Parathyroid adenoma (tissue), 2 donors: ENCODE data around the gene SPEM2.
A peak's percentile ranks its signal among the peaks of the same experiment; 100 is the strongest.

Source experiments
- H2AFZ ChIP-seq: fragments of 300-600 bp; sonication (generic); one replicate; pipeline ENCODE4 v1.7.0; 2017; ENCODE audit warnings: antibody characterized with exemption, mild to moderate bottlenecking
- H3K27ac ChIP-seq: fragments of 300-600 bp; sonication (generic); one replicate; pipeline ENCODE4 v1.7.0; 2017
- H3K27me3 ChIP-seq: fragments of 300-600 bp; sonication (generic); one replicate; pipeline ENCODE4 v1.7.0; 2017; ENCODE audit warnings: low read length; ENCODE audit not compliant: control insufficient read depth, insufficient read depth
- H3K36me3 ChIP-seq: fragments of 300-600 bp; sonication (generic); one replicate; pipeline ENCODE4 v1.7.0; 2017; ENCODE audit warnings: low read length; ENCODE audit not compliant: control insufficient read depth, insufficient read depth
- H3K4me1 ChIP-seq: fragments of 300-600 bp; sonication (generic); one replicate; pipeline ENCODE4 v1.7.0; 2017; ENCODE audit warnings: control low read depth
- H3K4me2 ChIP-seq: fragments of 300-600 bp; sonication (generic); one replicate; pipeline ENCODE4 v1.7.0; 2017; ENCODE audit warnings: low read length
- H3K4me3 ChIP-seq: fragments of 300-600 bp; sonication (generic); one replicate; pipeline ENCODE4 v1.7.0; 2017; ENCODE audit warnings: low read depth, low read length
- H3K79me2 ChIP-seq: fragments of 300-600 bp; sonication (generic); one replicate; pipeline ENCODE4 v1.7.0; 2017; ENCODE audit warnings: control low read depth
- H3K9ac ChIP-seq: fragments of 300-600 bp; sonication (generic); one replicate; pipeline ENCODE4 v1.7.0; 2017; ENCODE audit warnings: mild to moderate bottlenecking
- H3K9me3 ChIP-seq: fragments of 300-600 bp; sonication (generic); one replicate; pipeline ENCODE4 v1.7.0; 2017; ENCODE audit warnings: low read length; ENCODE audit not compliant: control insufficient read depth
- TF ChIP-seq, protein P1 (sequence below): fragments of 300-600 bp; sonication (generic); IDR thresholded peaks from one replicate; pipeline ENCODE4 v1.7.0; 2017; ENCODE audit warnings: antibody characterized with exemption, mild to moderate bottlenecking
- donor health status: primary hyperparathyroidism.

The SPEM2 gene

DNA sequence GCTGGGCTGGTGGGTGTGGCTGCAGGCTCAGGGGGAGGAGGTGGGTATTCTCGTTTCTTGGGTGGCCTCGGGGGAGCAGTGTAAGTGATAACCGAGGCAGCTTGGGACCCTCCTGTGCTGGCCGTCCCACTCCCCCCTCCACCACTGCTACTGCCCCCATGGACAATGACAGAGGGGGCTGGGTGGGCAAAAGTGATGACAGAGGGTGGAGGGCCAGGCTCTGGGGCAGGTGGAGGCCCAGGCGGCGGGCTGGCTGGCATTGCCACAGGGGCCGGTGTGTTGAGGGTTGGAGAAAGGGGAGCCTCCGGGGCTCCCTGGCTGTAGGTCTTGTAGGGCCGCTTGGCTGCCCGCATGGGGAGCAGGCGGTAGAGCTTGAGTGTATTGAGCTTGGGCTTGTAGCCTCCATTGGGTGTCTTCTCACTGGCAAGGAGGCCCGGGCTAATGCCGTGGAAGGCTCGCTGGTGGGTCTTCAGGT, 38.0 kb downstream of the SPEM2 start:
- no peak overlapping the region for H3K4me3 ChIP-seq
- H3K4me1 ChIP-seq: peaks cover 21% of the 10 kb centered on the region
- H2AFZ ChIP-seq: no peak overlapping the region
- H3K9me3 ChIP-seq: no peaks in the 10 kb centered on the region
- H3K27me3 ChIP-seq: no peaks in the 10 kb centered on the region
- TF ChIP-seq, protein P1, sequence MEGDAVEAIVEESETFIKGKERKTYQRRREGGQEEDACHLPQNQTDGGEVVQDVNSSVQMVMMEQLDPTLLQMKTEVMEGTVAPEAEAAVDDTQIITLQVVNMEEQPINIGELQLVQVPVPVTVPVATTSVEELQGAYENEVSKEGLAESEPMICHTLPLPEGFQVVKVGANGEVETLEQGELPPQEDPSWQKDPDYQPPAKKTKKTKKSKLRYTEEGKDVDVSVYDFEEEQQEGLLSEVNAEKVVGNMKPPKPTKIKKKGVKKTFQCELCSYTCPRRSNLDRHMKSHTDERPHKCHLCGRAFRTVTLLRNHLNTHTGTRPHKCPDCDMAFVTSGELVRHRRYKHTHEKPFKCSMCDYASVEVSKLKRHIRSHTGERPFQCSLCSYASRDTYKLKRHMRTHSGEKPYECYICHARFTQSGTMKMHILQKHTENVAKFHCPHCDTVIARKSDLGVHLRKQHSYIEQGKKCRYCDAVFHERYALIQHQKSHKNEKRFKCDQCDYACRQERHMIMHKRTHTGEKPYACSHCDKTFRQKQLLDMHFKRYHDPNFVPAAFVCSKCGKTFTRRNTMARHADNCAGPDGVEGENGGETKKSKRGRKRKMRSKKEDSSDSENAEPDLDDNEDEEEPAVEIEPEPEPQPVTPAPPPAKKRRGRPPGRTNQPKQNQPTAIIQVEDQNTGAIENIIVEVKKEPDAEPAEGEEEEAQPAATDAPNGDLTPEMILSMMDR: no peak
- no peak overlapping the region for H3K27ac ChIP-seq
- H3K36me3 ChIP-seq: no peaks in the 10 kb centered on the region
- H3K4me2 ChIP-seq: no peak overlapping the region
- no peak overlapping the region for H3K9ac ChIP-seq
- peaks cover 50% of the 10 kb centered on the region for H3K79me2 ChIP-seq

- peaks cover 26% of the 10 kb centered on the region for H3K4me1 ChIP-seq
- H3K27ac ChIP-seq: no peak overlapping the region
- no peaks in the 10 kb centered on the region for H3K36me3 ChIP-seq
- H3K4me3 ChIP-seq: no peak overlapping the region
- H3K27me3 ChIP-seq: no peaks in the 10 kb centered on the region
- H3K4me2 ChIP-seq: no peak overlapping the region
- peaks cover 56% of the 10 kb centered on the region for H3K79me2 ChIP-seq
- H3K9ac ChIP-seq: no peak overlapping the region
- TF ChIP-seq, protein P1: no peak
- no peaks in the 10 kb centered on the region for H3K9me3 ChIP-seq
- H2AFZ ChIP-seq: no peak overlapping the region
Measured at GRCh38 chr17:7464081-7464480, 38.7 kb downstream of the SPEM2 start.

DNA sequence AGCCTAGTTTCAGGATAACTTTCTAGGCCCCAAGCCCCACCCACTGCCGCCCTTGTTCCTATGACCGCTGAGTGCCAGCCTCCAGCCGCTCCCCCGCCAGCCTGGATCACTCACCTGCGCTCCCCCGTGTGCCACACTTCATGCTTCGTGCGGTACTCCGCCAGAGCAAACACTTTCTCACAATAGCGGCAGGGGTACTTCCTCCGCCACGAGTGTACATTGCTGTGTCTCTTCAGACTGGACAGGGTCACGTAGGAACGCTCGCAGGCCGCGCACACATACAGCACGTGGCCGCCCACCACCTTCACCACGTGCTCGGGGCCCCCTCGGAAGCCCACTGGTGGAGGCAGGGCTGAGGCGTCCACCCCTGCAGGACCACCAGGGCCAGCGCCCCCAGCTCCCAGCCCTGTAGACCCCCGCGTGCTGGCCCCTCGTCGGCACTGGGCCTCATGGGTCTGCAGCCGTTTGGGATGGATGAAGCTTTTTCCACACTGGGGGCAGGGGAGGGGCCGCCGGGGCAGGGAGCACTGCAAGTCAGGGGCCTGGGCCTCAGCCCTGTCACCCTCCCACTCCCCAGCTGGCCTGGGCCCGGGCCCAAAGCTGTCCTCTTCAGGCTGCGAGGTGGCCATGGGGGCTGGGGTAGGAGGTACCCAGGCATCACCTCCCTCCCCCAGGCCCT, 40.3 kb downstream of the SPEM2 start:
- Histone ChIP-seq H3K9ac (no peak overlapping the region), H3K9me3 (no peaks in the 10 kb centered on the region), H3K79me2 (peaks cover 66% of the 10 kb centered on the region), H3K4me2 (no peak overlapping the region), H3K4me1 (peaks cover 31% of the 10 kb centered on the region), H3K4me3 (no peak overlapping the region), H3K27ac (peak overlapping the region; percentile 89), H3K27me3 (no peaks in the 10 kb centered on the region), H2AFZ (no peak overlapping the region), H3K36me3 (no peaks in the 10 kb centered on the region)
- TF ChIP-seq, protein P1: no peak

DNA sequence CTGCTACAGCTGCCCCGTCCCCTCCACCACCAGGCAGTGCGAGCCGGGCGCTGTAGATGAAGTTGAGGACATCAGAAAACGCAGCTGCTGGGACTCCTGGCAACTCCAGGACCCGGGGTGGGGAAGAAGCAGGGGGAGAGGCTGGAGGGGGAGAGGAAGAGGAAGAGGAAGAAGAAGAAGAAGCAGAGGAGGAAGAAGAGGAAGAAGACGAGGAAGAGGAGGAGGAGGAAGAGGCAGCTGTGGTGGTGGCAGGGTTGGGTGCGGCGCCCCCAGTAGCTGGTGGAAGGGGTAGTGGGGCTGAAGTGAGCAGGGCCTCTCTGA, 40.9 kb downstream of the SPEM2 start:
- peak overlapping the region; percentile 89 for H3K27ac ChIP-seq
- H3K36me3 ChIP-seq: no peaks in the 10 kb centered on the region
- H3K9me3 ChIP-seq: no peaks in the 10 kb centered on the region
- H3K4me3 ChIP-seq: no peak overlapping the region
- H3K4me1 ChIP-seq: peaks cover 36% of the 10 kb centered on the region
- TF ChIP-seq, protein P1: no peak
- peaks cover 72% of the 10 kb centered on the region for H3K79me2 ChIP-seq
- H3K9ac ChIP-seq: no peak overlapping the region
- no peak overlapping the region for H3K4me2 ChIP-seq
- no peak overlapping the region for H2AFZ ChIP-seq
- H3K27me3 ChIP-seq: no peaks in the 10 kb centered on the region
